ENCODE results near the gene C1RL. TPM values are rescaled to one million over a fixed set of nuclear protein-coding genes. Genes with fewer than 3 reads are reported as not detected.
A peak's percentile ranks its signal among the peaks of the same experiment; 100 is the strongest.

C1RL gene
- total and polyA plus RNA-seq, 2 of the 4 experiments (the other 2 are of a cell fraction), result 9.1 to 12.3 TPM

DNA sequence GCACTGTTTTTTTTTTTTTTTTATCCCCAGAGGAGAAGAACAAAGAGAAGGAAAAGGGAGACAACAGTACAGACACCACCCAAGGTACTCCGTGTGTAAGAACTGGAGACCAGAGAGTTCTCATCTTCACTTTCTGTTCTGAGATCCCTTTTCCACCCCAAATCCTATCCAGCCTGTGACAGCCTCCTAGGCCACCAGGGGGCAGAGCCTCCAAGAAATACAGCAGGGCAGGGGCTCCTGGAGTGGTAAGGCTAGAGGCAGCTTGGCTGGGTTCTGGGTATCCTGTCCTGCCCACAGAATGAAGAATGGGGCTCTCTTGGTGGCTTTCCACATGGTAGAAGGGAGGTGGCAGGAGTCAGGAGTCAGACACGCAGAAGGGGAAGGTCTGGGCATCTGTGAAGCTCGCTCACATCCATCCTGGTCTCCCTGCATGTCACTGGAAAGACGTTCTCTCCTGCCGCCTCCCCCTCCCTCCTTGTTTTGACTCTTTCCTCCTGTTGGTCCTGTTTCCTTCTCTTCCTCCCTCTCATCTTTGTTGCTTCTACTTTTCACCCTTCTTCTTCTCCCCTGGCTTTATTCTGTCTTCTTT lies 33.1 kb upstream of the C1RL start:
- BruUV-seq (replicated peaks), result no TSS peak
- Histone ChIP-seq H3K4me2 (ENCODE audit: low read depth, low read length) (no peak overlapping the region), H3K9ac (ENCODE audit: low read depth, low read length) (no peak overlapping the region), H3K56ac (ENCODE audit: extremely low read depth, insufficient read depth, low read length) (no peak overlapping the region), H3K27ac (ENCODE audit: insufficient read depth, low read length) (no peak overlapping the region), H4K8ac (ENCODE audit: low read depth in 2 of 2, low read length in 2 of 2) (no peak overlapping the region), H3K23ac (ENCODE audit: low read depth, low read length) (no peak overlapping the region), H4K91ac (ENCODE audit: insufficient read depth, low read depth, low read length) (no peak overlapping the region), H2BK15ac (ENCODE audit: low read depth, low read length) (no peak overlapping the region), H3K27me3 (ENCODE audit: control insufficient read depth, insufficient read depth, low read length) (no peaks in the 10 kb centered on the region), H3K4me1 (ENCODE audit: control insufficient read depth, insufficient read depth, low read length) (peaks cover 2% of the 10 kb centered on the region; the same call in 1 of the 2 replicates), H3K14ac (replicated peaks; ENCODE audit: low read depth, low read length) (no peak overlapping the region), H2BK5ac (ENCODE audit: low read depth, low read length, poor library complexity, severe bottlenecking) (no peak overlapping the region), H3K4me3 (ENCODE audit: insufficient read depth, low read depth, low read length) (no peak overlapping the region), H2AK5ac (ENCODE audit: low read depth, low read length) (no peak overlapping the region), H3K9me1 (ENCODE audit: insufficient read depth, low read length) (no peaks in the 10 kb centered on the region), H4K20me1 (ENCODE audit: insufficient read depth, low read length) (0 out of 2 replicates have a peak, but pooled peaks cover 3% of the 10 kb centered on the region), H3K4ac (ENCODE audit: low read depth, low read length) (no peak overlapping the region), H2AFZ (replicated peaks; ENCODE audit: low read length, poor library complexity) (peak overlapping the region; percentile 1), H4K5ac (ENCODE audit: low read depth, low read length) (no peak overlapping the region), H2AK9ac (replicated peaks; ENCODE audit: low read depth, low read length, poor library complexity) (no peak overlapping the region), H2BK120ac (ENCODE audit: low read depth, low read length) (no peak overlapping the region), H3K36me3 (ENCODE audit: control insufficient read depth, insufficient read depth, low read length) (peaks cover 40% of the 10 kb centered on the region), H3K18ac (ENCODE audit: low read depth, low read length) (no peak overlapping the region), H3K9me3 (ENCODE audit: control insufficient read depth, insufficient read depth, low read length) (no peaks in the 10 kb centered on the region), H3K79me1 (ENCODE audit: low read depth in 1 of 2, low read length in 2 of 2) (no peaks in the 10 kb centered on the region), H2BK20ac (ENCODE audit: low read depth, low read length) (no peak overlapping the region)
- dilution Hi-C loops (cut with HindIII; ENCODE audit: low sequenced_read_pairs, unreplicated experiment) (no loop called here), in situ Hi-C loops (cut with MboI; ENCODE audit: low sequenced_read_pairs) (no loop called here), intact Hi-C loops (cut with micrococcal nuclease) (loop anchor here (1.0 kb wide), 2 partner anchors 46 to 496 kb away; no protein-coding TSS in a partner anchor)
- ChIA-PET POLR2A (ENCODE audit: unreplicated experiment) (no interaction called here), CTCF (interaction anchor here (0.5 to 1.1 kb wide), 4 partner anchors 13 to 693 kb away, joined by 3 to 4 read pairs (median 3); no protein-coding TSS in a partner anchor)
- TF ChIP-seq BHLHE40 (IDR thresholded peaks at IDR 0.05; ENCODE audit: low read depth, low read length) (no peak), RAD21 (IDR thresholded peaks at IDR 0.05; ENCODE audit: low read length) (peak; percentile 58), MAZ (IDR thresholded peaks at IDR 0.05; ENCODE audit: borderline replicate concordance, low read depth, low read length) (peak; percentile 34; the same call in 1 of the 2 replicates), RFX5 (IDR thresholded peaks at IDR 0.05; ENCODE audit: low read depth, low read length) (no peak), MAFK (IDR thresholded peaks at IDR 0.05; ENCODE audit: low read depth, low read length) (no peak), MXI1 (IDR thresholded peaks at IDR 0.05; ENCODE audit: borderline replicate concordance, low read depth, low read length) (no peak), CHD1 (IDR thresholded peaks at IDR 0.05; ENCODE audit: low read depth, low read length) (no peak), SMC3 (IDR thresholded peaks at IDR 0.05; ENCODE audit: low read depth, low read length) (peak; percentile 62), RCOR1 (IDR thresholded peaks at IDR 0.05; ENCODE audit: insufficient replicate concordance, low read length) (no peak), NFE2L2 (IDR thresholded peaks at IDR 0.05; ENCODE audit: low read depth, low read length) (no peak), FOS (IDR thresholded peaks at IDR 0.05; ENCODE audit: low read depth, low read length) (no peak), CEBPB (IDR thresholded peaks at IDR 0.05; ENCODE audit: low read depth, low read length) (no peak), POLR2A (IDR thresholded peaks at IDR 0.05; ENCODE audit: low read depth, low read length) (no peak)
- TF ChIP-seq, protein P1, sequence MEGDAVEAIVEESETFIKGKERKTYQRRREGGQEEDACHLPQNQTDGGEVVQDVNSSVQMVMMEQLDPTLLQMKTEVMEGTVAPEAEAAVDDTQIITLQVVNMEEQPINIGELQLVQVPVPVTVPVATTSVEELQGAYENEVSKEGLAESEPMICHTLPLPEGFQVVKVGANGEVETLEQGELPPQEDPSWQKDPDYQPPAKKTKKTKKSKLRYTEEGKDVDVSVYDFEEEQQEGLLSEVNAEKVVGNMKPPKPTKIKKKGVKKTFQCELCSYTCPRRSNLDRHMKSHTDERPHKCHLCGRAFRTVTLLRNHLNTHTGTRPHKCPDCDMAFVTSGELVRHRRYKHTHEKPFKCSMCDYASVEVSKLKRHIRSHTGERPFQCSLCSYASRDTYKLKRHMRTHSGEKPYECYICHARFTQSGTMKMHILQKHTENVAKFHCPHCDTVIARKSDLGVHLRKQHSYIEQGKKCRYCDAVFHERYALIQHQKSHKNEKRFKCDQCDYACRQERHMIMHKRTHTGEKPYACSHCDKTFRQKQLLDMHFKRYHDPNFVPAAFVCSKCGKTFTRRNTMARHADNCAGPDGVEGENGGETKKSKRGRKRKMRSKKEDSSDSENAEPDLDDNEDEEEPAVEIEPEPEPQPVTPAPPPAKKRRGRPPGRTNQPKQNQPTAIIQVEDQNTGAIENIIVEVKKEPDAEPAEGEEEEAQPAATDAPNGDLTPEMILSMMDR (conservative IDR thresholded peaks at IDR 0.05; ENCODE audit: low read depth, low read length), result peak; percentile 71
- TF ChIP-seq, protein P2, sequence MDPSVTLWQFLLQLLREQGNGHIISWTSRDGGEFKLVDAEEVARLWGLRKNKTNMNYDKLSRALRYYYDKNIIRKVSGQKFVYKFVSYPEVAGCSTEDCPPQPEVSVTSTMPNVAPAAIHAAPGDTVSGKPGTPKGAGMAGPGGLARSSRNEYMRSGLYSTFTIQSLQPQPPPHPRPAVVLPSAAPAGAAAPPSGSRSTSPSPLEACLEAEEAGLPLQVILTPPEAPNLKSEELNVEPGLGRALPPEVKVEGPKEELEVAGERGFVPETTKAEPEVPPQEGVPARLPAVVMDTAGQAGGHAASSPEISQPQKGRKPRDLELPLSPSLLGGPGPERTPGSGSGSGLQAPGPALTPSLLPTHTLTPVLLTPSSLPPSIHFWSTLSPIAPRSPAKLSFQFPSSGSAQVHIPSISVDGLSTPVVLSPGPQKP (IDR thresholded peaks at IDR 0.05; ENCODE audit: borderline replicate concordance, low read depth, low read length), result no peak
- TF ChIP-seq, protein P3, sequence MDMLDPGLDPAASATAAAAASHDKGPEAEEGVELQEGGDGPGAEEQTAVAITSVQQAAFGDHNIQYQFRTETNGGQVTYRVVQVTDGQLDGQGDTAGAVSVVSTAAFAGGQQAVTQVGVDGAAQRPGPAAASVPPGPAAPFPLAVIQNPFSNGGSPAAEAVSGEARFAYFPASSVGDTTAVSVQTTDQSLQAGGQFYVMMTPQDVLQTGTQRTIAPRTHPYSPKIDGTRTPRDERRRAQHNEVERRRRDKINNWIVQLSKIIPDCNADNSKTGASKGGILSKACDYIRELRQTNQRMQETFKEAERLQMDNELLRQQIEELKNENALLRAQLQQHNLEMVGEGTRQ (IDR thresholded peaks at IDR 0.05; ENCODE audit: low read depth, low read length), result no peak
- ATAC-seq (ENCODE audit: low read depth) (peak; percentile 91), DNase-seq (peak; percentile 39)
- WGBS, 2 experiments (ENCODE audit: extremely low coverage in 2 of 2, insufficient read length in 1 of 2), result 0% methylated on average over 1 of the region's 5 CpGs; no CpG with 5 or more reads in 1 of the 2 experiments

Measured in IMR-90 (cell line).